C4-2B (cell line): ENCODE data around the gene WDR59.

Source experiments
- CTCF ChIP-seq: fragments of 450-650 bp; conservative IDR thresholded peaks from 2 replicates; pipeline ENCODE4 v1.5.1; 2017; ENCODE audit warnings: mild to moderate bottlenecking
- ZFX ChIP-seq: fragments of 450-650 bp; IDR thresholded peaks from 2 replicates; pipeline ENCODE4 v1.6.1; 2017

GRCh38 chr16:74951206-74951605 lies 33.7 kb downstream of the WDR59 start:
- TF ChIP-seq CTCF: no peak
- TF ChIP-seq ZFX: no peak
